Amygdala (tissue), 56 donors: ENCODE measurements around the gene BAHCC1.

Experiments
- DNase-seq, 56 donors: peaks; one replicate each; lab custom pipeline; 2025; lab: John Stamatoyannopoulos, UW

BAHCC1 gene

GRCh38 chr17:81484195-81484979 is 89.1 kb downstream of the BAHCC1 start:
- peak in 55 of 56 donors; percentile 42 to 90 (median 72) for DNase-seq

- no peak for DNase-seq
Measured at GRCh38 chr17:81486199-81486810, 91.0 kb downstream of the BAHCC1 start.

DNA sequence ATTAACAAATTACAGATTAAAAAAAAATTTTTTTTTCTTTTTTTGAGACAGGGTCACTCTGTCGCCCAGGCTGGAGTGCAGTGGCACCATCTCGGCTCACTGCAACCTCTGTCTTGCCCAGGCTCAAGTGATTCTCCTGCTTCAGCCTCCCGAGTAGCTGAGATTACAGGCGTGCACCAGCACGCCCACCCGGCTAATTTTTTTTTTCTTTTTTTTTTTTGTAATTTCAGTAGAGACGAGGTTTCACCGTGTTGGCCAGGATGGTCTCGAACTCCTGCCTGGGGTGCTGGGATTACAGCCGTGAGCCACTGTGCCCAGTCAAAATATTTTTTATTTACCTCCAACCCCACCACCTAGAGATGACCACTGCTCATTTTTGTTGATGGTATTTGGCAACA is 91.8 kb downstream of the BAHCC1 start:
- DNase-seq = no peak

DNA sequence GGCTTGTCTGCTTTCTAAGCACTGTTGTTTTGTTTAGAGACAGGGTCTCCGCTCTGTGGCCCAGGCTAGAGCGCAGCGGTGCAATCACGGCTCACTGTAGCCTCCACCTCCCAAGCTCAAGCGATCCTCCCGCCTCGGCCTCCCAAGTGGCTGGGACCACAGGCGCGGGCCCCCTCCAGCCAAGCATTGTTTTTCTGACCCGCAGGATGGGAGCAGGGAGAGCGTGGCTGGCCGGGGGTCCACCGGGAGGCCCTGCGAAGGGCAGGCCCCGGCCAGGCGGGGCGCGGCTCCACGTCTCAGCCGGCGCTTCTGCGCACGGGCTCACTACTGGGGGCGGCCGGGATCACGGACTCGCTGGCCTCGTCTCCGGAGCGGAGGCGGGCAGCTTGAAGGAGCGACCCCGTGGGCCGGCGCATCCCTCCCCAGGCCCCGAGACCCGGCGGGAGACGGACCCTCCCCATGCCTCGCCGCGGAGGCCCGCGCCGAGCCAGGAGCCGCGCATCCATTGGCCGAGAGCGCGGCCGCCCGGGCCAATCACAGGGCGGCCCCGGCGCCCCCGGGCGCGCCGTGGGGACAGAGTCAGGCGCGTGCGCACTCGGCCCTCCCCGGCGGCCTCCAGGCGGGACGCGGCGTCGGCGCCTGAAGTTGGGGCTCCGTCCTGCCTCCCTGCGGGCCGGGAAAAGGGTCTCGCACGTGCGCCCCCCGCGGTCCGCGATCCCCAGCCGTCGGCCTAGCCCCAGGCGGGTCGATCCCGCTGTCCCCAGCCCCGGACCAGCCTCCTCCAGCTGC is 92.4 kb downstream of the BAHCC1 start:
- DNase-seq = peak in 41 of 56 donors; percentile 27 to 81 (median 57)

DNA sequence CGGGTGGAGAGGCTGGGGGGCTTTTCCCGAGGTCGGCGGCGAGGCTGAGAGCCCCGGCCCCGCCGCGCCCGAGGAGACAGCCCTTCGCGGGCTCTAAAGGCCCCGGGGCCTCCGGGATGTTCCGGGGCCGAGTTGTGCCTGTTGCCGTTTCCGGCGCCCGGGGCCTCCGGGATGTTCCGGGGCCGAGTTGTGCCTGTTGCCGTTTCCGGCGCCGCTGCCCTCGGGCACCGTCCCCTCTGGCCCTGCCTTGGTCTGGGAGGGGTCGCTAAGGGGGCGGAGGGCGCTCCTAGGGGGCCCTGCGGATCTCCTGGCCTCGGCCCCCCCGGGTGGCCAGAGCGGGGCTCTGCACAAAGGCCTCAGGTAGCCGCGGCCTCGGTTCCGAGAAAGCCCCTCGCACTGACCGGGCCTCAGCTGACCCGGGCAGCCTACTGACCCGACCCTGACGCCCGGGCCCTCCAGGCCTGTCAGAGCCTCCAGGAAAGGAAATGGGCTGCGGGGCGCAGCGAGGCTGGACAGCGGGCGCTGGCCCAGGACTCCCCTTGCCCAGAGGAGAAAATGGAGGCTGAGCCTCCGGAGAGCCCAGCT is 93.1 kb downstream of the BAHCC1 start:
- no peak for DNase-seq

- DNase-seq = peak in 3 of 56 donors; percentile 20 to 61 (median 29)
Measured at GRCh38 chr17:81489012-81489997, 94.0 kb downstream of the BAHCC1 start.

- no peak for DNase-seq
Measured at GRCh38 chr17:81489998-81490992, 95.0 kb downstream of the BAHCC1 start.

DNA sequence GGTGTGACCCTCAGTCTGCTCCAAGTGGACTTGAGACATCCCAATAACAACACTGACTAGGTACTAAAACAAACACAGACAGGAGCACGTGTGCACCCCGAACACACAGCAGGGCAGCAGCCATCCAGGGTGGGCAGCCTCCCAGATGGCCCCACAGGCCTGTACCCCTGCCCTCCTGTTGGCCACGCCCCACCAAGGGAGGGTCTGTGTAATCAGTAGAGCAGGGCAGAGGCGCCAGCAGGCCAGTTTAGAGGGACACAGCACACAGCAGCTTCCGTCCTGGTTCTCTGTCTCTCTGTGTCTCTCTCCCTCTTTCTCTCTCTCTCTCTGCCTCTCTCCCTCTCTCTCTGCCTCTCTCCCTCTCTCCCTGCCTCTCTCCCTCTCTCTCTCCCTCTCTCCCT is 95.9 kb downstream of the BAHCC1 start:
- no peak for DNase-seq

GRCh38 chr17:81491761-81492160 is 96.5 kb downstream of the BAHCC1 start:
- DNase-seq = no peak

GRCh38 chr17:81492202-81492601 is 96.9 kb downstream of the BAHCC1 start:
- no peak for DNase-seq

GRCh38 chr17:81492706-81493105 is 97.4 kb downstream of the BAHCC1 start:
- no peak for DNase-seq

- DNase-seq = no peak
Measured at GRCh38 chr17:81493198-81494038, 98.2 kb downstream of the BAHCC1 start.

GRCh38 chr17:81494626-81495377 is 99.5 kb downstream of the BAHCC1 start:
- peak in 16 of 56 donors; percentile 24 to 73 (median 38) for DNase-seq

DNA sequence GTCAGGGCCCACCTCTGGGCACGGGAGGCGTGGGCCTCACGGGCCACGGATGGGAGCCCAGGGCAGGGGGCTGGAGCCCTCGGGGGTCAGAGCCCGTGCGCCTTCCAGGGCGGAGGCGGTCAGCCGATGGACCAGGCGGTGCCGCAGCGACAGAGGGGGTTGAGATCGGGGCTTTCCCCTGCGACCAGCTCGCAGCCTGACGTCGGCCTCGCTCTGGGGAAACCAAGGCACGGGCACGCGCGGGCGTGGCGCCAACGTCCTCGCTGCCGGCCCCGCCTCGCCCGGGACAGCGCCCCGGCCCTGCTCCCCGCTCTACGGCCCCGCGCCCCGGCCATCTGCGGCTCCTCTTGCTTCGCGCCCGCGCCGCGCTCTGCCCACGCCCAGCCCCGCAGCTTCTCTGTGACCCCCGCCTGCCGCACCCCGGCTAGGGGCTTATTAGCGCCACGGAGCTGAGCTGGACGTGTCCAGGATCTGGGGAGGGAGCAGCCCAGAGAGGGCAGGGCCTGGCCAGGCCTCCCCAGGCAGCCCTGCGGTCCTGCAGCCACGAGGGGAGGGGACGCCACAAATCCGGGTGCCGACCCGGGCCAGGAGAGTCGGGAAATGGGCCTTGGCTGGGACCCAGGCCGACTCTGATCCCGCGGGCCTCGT is 103.8 kb downstream of the BAHCC1 start:
- DNase-seq = no peak

DNA sequence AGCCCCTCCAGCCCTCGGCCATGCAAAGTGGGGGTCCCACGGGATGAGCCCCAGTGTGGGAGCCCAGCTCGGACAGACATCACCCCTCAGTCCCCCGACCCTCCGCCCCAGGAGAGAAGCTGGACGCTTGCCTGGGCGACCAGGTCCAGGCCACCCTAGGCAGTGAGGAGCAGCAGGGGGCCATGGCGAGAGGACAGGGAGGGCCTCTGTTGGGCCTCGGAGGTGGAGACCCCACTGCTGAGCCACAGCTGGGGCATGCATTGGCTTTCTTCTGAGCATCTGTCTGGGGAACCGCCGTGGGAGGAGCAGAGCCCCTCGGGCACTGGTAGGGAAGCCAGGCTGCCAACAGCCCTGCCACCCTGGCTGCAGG is 104.3 kb downstream of the BAHCC1 start:
- DNase-seq = no peak

DNA sequence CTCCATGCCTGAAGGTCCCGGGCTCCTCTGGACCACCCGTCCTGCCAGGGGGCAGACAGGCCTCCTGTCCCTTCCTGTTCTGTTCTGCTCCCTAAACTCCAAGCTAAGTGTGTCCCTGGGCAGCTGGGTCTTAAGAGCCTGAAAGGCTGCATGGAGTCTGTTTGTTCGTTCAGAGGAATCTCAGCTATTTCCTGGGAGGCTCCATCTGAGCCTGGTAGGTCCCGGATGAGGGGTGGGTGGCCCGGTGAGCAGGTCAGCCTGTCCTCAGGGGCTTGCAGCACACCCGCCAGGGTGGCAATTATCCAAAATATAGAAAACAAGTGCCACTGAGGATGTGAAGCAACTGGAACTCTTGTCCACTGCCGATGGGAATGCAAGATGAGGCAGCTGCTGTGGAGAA is 104.8 kb downstream of the BAHCC1 start:
- no peak for DNase-seq
